GM18867 (cell line): ENCODE data around the gene STC2.

ENCODE experiments used
- ATAC-seq: cut with Tn5 transposase; IDR thresholded peaks from one replicate; pipeline ENCODE4 v1.9.1; 2021; ENCODE audit warnings: mild to moderate bottlenecking, moderate library complexity; ENCODE audit not compliant: unreplicated experiment

The STC2 gene

GRCh38 chr5:173314166-173314952, 13.9 kb downstream of the STC2 start:
- ATAC-seq = no peak

GRCh38 chr5:173313351-173313801, 14.8 kb downstream of the STC2 start:
- no peak for ATAC-seq

GRCh38 chr5:173312821-173313220, 15.4 kb downstream of the STC2 start:
- no peak for ATAC-seq

- no peak for ATAC-seq
Observed at GRCh38 chr5:173311818-173312585, 16.2 kb downstream of the STC2 start.

GRCh38 chr5:173310861-173311785, 17.1 kb downstream of the STC2 start:
- no peak for ATAC-seq

- no peak for ATAC-seq
Observed at GRCh38 chr5:173310218-173310769, 17.9 kb downstream of the STC2 start.

- ATAC-seq = no peak
Observed at GRCh38 chr5:173309731-173310130, 18.5 kb downstream of the STC2 start.

GRCh38 chr5:173308226-173308625, 20.0 kb downstream of the STC2 start:
- ATAC-seq = no peak

- no peak for ATAC-seq
Observed at GRCh38 chr5:173307695-173308094, 20.5 kb downstream of the STC2 start.

- ATAC-seq = no peak
Observed at GRCh38 chr5:173306695-173307094, 21.5 kb downstream of the STC2 start.

- ATAC-seq = no peak
Observed at GRCh38 chr5:173304591-173304988, 23.6 kb downstream of the STC2 start.

GRCh38 chr5:173303878-173304590, 24.2 kb downstream of the STC2 start:
- no peak for ATAC-seq

GRCh38 chr5:173302546-173303155, 25.6 kb downstream of the STC2 start:
- ATAC-seq = no peak

- no peak for ATAC-seq
Observed at GRCh38 chr5:173301695-173302545, 26.3 kb downstream of the STC2 start.

GRCh38 chr5:173300389-173301047, 27.7 kb downstream of the STC2 start:
- ATAC-seq = no peak

- no peak for ATAC-seq
Observed at GRCh38 chr5:173299820-173300219, 28.4 kb downstream of the STC2 start.

- no peak for ATAC-seq
Observed at GRCh38 chr5:173298213-173298926, 29.8 kb downstream of the STC2 start.

- ATAC-seq = no peak
Observed at GRCh38 chr5:173297813-173298212, 30.4 kb downstream of the STC2 start.
